Measurements from ENCODE around the gene SLC25A34. TPM values are rescaled to one million over a fixed set of nuclear protein-coding genes. Genes with fewer than 3 reads are reported as not detected.

The SLC25A34 gene
- total RNA-seq, 1 donor from 2014 or later, result 0.73 TPM

DNA sequence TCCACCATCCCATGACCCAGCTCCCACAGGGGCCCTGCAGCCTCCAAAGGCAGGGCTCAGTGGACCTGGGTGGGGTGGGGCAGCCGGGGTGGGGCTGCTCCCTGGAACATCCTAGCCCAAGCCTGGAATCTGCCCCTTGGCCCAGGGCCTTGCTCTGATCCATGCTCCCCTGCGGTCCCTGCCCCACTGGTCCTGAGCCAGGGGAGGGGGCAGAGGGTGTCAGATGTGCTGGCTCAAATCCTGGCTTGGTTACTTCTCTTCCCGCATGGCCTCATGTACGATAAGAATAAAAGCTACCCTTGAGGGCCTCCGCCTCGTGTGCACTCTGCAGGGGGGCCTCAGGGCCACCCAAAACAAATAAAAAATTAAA lies 819 bp downstream of the SLC25A34 start:
- FAIRE-seq, result no peak
- H3K27ac Mint-ChIP-seq (ENCODE audit: unreplicated experiment), result no peak overlapping the region
- no peaks in the 10 kb centered on the region for H3K27me3 Mint-ChIP-seq (ENCODE audit: low read depth, unreplicated experiment)
- Histone ChIP-seq H3K27me3 (ENCODE audit: insufficient read depth, low read length) (no peaks in the 10 kb centered on the region), H3K4me2 (ENCODE audit: low read length) (no peak overlapping the region), H4K20me1 (ENCODE audit: insufficient read depth, low read length) (no peaks in the 10 kb centered on the region), H3K9me3 (ENCODE audit: insufficient read depth, low read depth, low read length) (no peaks in the 10 kb centered on the region), H3K36me3 (ENCODE audit: insufficient read depth, low read length) (no peaks in the 10 kb centered on the region), H3K4me1 (ENCODE audit: insufficient read depth, low read length) (no peaks in the 10 kb centered on the region), H3K79me2 (ENCODE audit: insufficient read depth, low read length) (no peaks in the 10 kb centered on the region), H3K9ac (ENCODE audit: low read length) (no peak overlapping the region), H3K27ac (ENCODE audit: low read depth, low read length) (no peak overlapping the region), H2AFZ (ENCODE audit: low read depth, low read length) (no peak overlapping the region), H3K4me3 (ENCODE audit: insufficient read depth, low read depth, low read length) (no peak overlapping the region)
- H3K4me3 Mint-ChIP-seq (ENCODE audit: unreplicated experiment), result no peak overlapping the region
- no peak for DNase-seq (ENCODE audit: low read depth)
- H3K4me1 Mint-ChIP-seq (ENCODE audit: low read depth, unreplicated experiment), result no peaks in the 10 kb centered on the region
- peaks cover 6% of the 10 kb centered on the region for H3K36me3 Mint-ChIP-seq (ENCODE audit: low read depth, unreplicated experiment)
- H3K9me3 Mint-ChIP-seq (ENCODE audit: unreplicated experiment), result no peaks in the 10 kb centered on the region
- no peak for TF ChIP-seq EZH2 (IDR thresholded peaks at IDR 0.05; ENCODE audit: insufficient read depth, low read length)
- TF ChIP-seq, protein P1, sequence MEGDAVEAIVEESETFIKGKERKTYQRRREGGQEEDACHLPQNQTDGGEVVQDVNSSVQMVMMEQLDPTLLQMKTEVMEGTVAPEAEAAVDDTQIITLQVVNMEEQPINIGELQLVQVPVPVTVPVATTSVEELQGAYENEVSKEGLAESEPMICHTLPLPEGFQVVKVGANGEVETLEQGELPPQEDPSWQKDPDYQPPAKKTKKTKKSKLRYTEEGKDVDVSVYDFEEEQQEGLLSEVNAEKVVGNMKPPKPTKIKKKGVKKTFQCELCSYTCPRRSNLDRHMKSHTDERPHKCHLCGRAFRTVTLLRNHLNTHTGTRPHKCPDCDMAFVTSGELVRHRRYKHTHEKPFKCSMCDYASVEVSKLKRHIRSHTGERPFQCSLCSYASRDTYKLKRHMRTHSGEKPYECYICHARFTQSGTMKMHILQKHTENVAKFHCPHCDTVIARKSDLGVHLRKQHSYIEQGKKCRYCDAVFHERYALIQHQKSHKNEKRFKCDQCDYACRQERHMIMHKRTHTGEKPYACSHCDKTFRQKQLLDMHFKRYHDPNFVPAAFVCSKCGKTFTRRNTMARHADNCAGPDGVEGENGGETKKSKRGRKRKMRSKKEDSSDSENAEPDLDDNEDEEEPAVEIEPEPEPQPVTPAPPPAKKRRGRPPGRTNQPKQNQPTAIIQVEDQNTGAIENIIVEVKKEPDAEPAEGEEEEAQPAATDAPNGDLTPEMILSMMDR (IDR thresholded peaks at IDR 0.05; ENCODE audit: insufficient read depth, low read depth, low read length), result no peak

DNA sequence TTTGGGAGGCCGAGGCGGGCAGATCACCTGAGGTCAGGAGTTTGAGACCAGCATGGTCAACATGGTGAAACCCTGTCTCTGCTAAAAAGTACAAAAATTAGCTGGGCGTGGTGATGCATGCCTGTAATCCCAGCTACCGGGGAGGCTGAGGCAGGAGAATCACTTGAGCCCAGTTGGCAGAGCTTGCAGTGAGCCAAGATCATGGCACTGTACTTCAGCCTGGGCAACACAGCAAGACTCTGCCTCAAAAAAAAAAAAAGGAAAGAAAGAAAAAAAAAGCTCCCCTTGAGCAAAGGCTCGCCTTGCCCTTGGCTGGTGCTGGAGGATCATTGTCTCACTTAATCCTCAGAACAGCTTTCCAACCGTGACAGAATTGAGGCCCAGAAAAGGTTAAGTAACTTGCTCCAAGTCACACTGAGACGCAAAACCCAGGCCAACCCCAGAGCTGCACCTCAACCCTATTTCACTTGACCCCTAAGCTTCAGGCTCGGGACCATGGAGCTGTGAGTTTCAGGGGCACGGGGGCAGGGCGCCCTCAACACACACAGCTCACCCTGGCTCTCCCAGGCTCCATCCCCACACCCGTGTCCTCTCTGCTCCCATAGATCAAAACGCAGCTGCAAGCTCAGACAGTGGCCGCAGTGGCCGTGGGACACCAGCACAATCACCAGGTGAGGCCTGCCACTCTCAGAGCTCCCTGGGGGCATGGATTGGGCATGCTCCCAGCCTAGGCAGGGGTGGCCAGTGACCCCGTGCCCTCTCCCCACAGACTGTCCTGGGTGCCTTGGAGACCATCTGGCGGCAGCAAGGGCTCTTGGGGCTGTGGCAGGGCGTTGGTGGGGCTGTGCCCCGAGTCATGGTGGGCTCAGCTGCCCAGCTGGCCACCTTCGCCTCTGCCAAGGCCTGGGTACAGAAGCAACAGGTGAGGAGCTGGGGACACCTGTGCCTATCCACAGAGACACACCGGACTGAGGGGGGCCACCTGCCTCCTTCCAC lies 1.6 kb downstream of the SLC25A34 start:
- no peak overlapping the region for H3K4me3 ChIP-seq (ENCODE audit: insufficient read depth, low read depth, low read length)
- DNase-seq (ENCODE audit: low read depth), result no peak
- H3K36me3 ChIP-seq (ENCODE audit: insufficient read depth, low read length), result no peaks in the 10 kb centered on the region
- H3K9ac ChIP-seq (ENCODE audit: low read length), result no peak overlapping the region
- H3K4me1 ChIP-seq (ENCODE audit: insufficient read depth, low read length), result no peaks in the 10 kb centered on the region
- Mint-ChIP-seq H3K36me3 (ENCODE audit: low read depth, unreplicated experiment) (peaks cover 6% of the 10 kb centered on the region), H3K9me3 (ENCODE audit: unreplicated experiment) (no peaks in the 10 kb centered on the region), H3K27me3 (ENCODE audit: low read depth, unreplicated experiment) (no peaks in the 10 kb centered on the region), H3K4me1 (ENCODE audit: low read depth, unreplicated experiment) (no peaks in the 10 kb centered on the region), H3K4me3 (ENCODE audit: unreplicated experiment) (no peak overlapping the region), H3K27ac (ENCODE audit: unreplicated experiment) (no peak overlapping the region)
- H3K9me3 ChIP-seq (ENCODE audit: insufficient read depth, low read depth, low read length), result no peaks in the 10 kb centered on the region
- no peaks in the 10 kb centered on the region for H3K27me3 ChIP-seq (ENCODE audit: insufficient read depth, low read length)
- H3K79me2 ChIP-seq (ENCODE audit: insufficient read depth, low read length), result no peaks in the 10 kb centered on the region
- TF ChIP-seq, protein P1 (IDR thresholded peaks at IDR 0.05; ENCODE audit: insufficient read depth, low read depth, low read length), result no peak
- no peak for TF ChIP-seq EZH2 (IDR thresholded peaks at IDR 0.05; ENCODE audit: insufficient read depth, low read length)
- H2AFZ ChIP-seq (ENCODE audit: low read depth, low read length), result no peak overlapping the region
- H3K27ac ChIP-seq (ENCODE audit: low read depth, low read length), result no peak overlapping the region
- no peak for FAIRE-seq
- H3K4me2 ChIP-seq (ENCODE audit: low read length), result no peak overlapping the region
- H4K20me1 ChIP-seq (ENCODE audit: insufficient read depth, low read length), result no peaks in the 10 kb centered on the region

Measured in astrocyte (in vitro differentiated cells and primary cell).